OCI-LY3 (cell line): ENCODE results near the gene BBS2.

Source experiments
- H2AFZ ChIP-seq: fragments of 200-600, 300-600 bp; shearing (Covaris generic); 2 replicates; pipeline ENCODE4 v1.6.0; 2014; ENCODE audit warnings: antibody characterized with exemption, low read depth, low read length
- H3K27ac ChIP-seq: fragments of 200-600, 300-600 bp; sonication (generic); 2 replicates; pipeline ENCODE4 v1.5.1; 2014; ENCODE audit warnings: mild to moderate bottlenecking, low read length, moderate library complexity, mixed read lengths
- H3K27me3 ChIP-seq: fragments of 200-600, 300-600 bp; sonication (generic); 2 replicates; pipeline ENCODE4 v1.6.1; 2014; ENCODE audit warnings: low read depth, low read length, mixed read lengths
- H3K36me3 ChIP-seq: fragments of 200-600, 300-600 bp; sonication (generic); replicated peaks from 2 replicates; pipeline ENCODE3; 2014; ENCODE audit warnings: low read depth, low read length, mixed read lengths
- H3K4me1 ChIP-seq: fragments of 300-600, 200-600 bp; sonication (generic); 2 replicates; pipeline ENCODE4 v1.6.1; 2014; ENCODE audit warnings: low read length, mixed read lengths
- H3K4me2 ChIP-seq: fragments of 200-600, 300-600 bp; sonication (generic); 2 replicates; pipeline ENCODE4 v1.6.1; 2014; ENCODE audit warnings: low read length, mixed read lengths
- H3K4me3 ChIP-seq: fragments of 300-600, 200-600 bp; sonication (generic); 2 replicates; pipeline ENCODE4 v1.5.1; 2014; ENCODE audit warnings: antibody characterized with exemption, mild to moderate bottlenecking, low read length, moderate library complexity
- H3K79me2 ChIP-seq: fragments of 300-600, 200-600 bp; shearing (Covaris generic); 2 replicates; pipeline ENCODE4 v1.6.1; 2014; ENCODE audit warnings: mild to moderate bottlenecking, low read length, mixed read lengths
- H3K9ac ChIP-seq: fragments of 300-600, 200-600 bp; shearing (Covaris generic); 2 replicates; pipeline ENCODE4 v1.6.0; 2014; ENCODE audit warnings: mild to moderate bottlenecking, low read length, moderate library complexity
- H3K9me3 ChIP-seq: fragments of 200-600, 300-600 bp; shearing (Covaris generic); 2 replicates; pipeline ENCODE4 v1.6.1; 2014; ENCODE audit warnings: low read length, mixed read lengths; ENCODE audit not compliant: insufficient read depth
- H4K20me1 ChIP-seq: fragments of 200-600, 300-600 bp; sonication (generic); 2 replicates; pipeline ENCODE4 v1.6.1; 2016; ENCODE audit warnings: low read length, mixed read lengths; ENCODE audit not compliant: insufficient read depth
- EZH2phosphoT487 ChIP-seq: fragments of 200-600 bp; shearing (Covaris generic); IDR thresholded peaks from 2 replicates; pipeline ENCODE4 v1.6.1; 2018; ENCODE audit warnings: antibody characterized with exemption, mixed run types, low read depth
- TF ChIP-seq, protein P1 (sequence below): fragments of 200-600, 300-600 bp; sonication (generic); IDR thresholded peaks from 2 replicates; pipeline ENCODE4 v1.5.1; 2014; ENCODE audit warnings: antibody characterized with exemption, low read length, low read depth

Gene BBS2

DNA sequence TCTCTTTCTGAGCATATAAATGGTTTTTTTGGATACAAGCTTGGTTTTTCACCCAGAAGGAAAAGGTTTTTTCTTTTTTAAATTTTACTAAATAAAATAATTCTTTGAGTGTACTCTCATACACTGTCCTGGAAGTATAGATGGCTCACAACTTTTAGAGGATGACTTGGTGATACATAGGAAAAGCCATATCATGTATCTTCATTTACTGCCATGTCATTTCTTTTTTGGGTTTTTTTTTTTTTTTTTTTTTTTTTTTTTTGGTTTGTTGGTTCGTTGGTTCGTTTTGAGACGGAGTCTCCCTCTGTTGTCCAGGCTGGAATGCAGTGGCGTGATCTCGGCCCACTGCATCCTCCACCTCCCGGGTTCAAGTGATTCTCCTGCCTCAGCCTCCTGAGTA, 56.7 kb downstream of the BBS2 start:
- Histone ChIP-seq H4K20me1 (no peaks in the 10 kb centered on the region), H2AFZ (no peak overlapping the region), H3K27me3 (no peaks in the 10 kb centered on the region), H3K4me2 (no peak overlapping the region), H3K9me3 (no peaks in the 10 kb centered on the region), H3K27ac (no peak overlapping the region), H3K4me3 (no peak overlapping the region), H3K36me3 (peaks cover 58% of the 10 kb centered on the region), H3K79me2 (no peaks in the 10 kb centered on the region), H3K4me1 (no peaks in the 10 kb centered on the region), H3K9ac (no peak overlapping the region)
- TF ChIP-seq, protein P1, sequence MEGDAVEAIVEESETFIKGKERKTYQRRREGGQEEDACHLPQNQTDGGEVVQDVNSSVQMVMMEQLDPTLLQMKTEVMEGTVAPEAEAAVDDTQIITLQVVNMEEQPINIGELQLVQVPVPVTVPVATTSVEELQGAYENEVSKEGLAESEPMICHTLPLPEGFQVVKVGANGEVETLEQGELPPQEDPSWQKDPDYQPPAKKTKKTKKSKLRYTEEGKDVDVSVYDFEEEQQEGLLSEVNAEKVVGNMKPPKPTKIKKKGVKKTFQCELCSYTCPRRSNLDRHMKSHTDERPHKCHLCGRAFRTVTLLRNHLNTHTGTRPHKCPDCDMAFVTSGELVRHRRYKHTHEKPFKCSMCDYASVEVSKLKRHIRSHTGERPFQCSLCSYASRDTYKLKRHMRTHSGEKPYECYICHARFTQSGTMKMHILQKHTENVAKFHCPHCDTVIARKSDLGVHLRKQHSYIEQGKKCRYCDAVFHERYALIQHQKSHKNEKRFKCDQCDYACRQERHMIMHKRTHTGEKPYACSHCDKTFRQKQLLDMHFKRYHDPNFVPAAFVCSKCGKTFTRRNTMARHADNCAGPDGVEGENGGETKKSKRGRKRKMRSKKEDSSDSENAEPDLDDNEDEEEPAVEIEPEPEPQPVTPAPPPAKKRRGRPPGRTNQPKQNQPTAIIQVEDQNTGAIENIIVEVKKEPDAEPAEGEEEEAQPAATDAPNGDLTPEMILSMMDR, result no peak
- no peak for TF ChIP-seq EZH2phosphoT487

GRCh38 chr16:56462064-56462796, 57.6 kb downstream of the BBS2 start:
- H3K27me3 ChIP-seq, result no peaks in the 10 kb centered on the region
- no peak overlapping the region for H3K9ac ChIP-seq
- H3K4me1 ChIP-seq, result no peaks in the 10 kb centered on the region
- no peak overlapping the region for H3K4me2 ChIP-seq
- no peak for TF ChIP-seq EZH2phosphoT487
- TF ChIP-seq, protein P1, result no peak
- no peak overlapping the region for H3K27ac ChIP-seq
- no peak overlapping the region for H3K4me3 ChIP-seq
- no peaks in the 10 kb centered on the region for H3K9me3 ChIP-seq
- H3K79me2 ChIP-seq, result no peaks in the 10 kb centered on the region
- no peak overlapping the region for H2AFZ ChIP-seq
- H3K36me3 ChIP-seq, result peaks cover 54% of the 10 kb centered on the region
- no peaks in the 10 kb centered on the region for H4K20me1 ChIP-seq

DNA sequence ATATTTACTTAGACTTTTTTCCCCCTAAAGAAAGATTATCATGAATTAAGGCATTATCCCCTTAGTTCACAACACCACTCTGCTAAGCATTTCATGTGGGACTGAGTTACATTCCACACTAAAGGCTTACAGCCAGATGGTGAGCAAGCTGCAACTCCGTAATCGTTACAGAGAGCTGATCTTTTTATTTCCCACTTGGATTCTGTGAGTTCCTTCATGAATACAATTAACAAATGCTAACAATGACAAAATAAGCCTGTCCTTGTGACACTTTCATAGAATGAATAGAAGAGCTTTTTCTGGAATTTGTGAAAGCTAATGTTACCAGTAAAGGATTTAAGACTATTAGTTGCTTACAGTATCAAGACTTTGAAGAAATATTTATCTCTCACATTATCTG, 59.7 kb downstream of the BBS2 start:
- H2AFZ ChIP-seq, result no peak overlapping the region
- H3K4me3 ChIP-seq, result no peak overlapping the region
- no peak overlapping the region for H3K9ac ChIP-seq
- no peaks in the 10 kb centered on the region for H4K20me1 ChIP-seq
- H3K27ac ChIP-seq, result no peak overlapping the region
- H3K79me2 ChIP-seq, result no peaks in the 10 kb centered on the region
- peaks cover 9% of the 10 kb centered on the region for H3K4me1 ChIP-seq
- peaks cover 60% of the 10 kb centered on the region for H3K36me3 ChIP-seq
- H3K4me2 ChIP-seq, result no peak overlapping the region
- TF ChIP-seq, protein P1, result no peak
- no peak for TF ChIP-seq EZH2phosphoT487
- no peaks in the 10 kb centered on the region for H3K9me3 ChIP-seq
- H3K27me3 ChIP-seq, result no peaks in the 10 kb centered on the region

DNA sequence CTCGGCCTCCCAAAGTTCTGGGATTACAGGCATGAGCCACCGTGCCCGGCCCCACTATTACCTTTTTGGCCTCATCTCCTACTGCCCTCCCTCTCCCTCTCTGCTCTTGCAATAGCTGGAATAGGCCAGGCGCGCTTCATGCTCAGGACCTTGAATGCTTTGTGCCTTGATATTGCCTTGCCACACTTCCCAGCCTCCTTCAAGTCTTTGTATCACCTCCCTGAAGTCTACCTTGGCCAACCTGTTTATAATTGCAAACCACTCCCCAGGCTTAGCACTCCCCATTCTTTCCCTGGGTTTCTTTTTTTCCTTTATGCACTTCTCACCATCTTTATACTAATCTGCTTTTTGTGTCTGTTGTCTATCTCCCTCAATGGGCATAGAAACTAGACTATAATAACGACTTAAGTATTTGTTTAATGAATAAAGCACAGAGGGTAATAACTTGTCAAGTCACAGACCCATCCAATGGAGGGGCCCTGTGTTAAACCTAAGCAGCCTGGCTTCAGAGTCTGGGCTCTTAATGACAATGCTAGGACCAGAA, 61.8 kb downstream of the BBS2 start:
- Histone ChIP-seq H3K79me2 (peaks cover 9% of the 10 kb centered on the region), H3K4me1 (peaks cover 12% of the 10 kb centered on the region), H3K27me3 (no peaks in the 10 kb centered on the region), H2AFZ (no peak overlapping the region), H3K27ac (no peak overlapping the region), H3K36me3 (peaks cover 64% of the 10 kb centered on the region), H4K20me1 (no peaks in the 10 kb centered on the region), H3K4me3 (no peak overlapping the region), H3K4me2 (no peak overlapping the region), H3K9ac (no peak overlapping the region), H3K9me3 (no peaks in the 10 kb centered on the region)
- no peak for TF ChIP-seq EZH2phosphoT487
- TF ChIP-seq, protein P1, result no peak
